Measurements from ENCODE around the gene MFSD1. TPM values are rescaled to one million over a fixed set of nuclear protein-coding genes. Genes with fewer than 3 reads are reported as not detected.

MFSD1 gene
- total RNA-seq, 4 donors from 2014 or later, result 86.6 to 136 (median 96.2) TPM

GRCh38 chr3:158810823-158811724 lies 9.2 kb downstream of the MFSD1 start:
- Histone ChIP-seq H3K36me3 (peaks cover 16 to 50% of the 10 kb centered on the region in 2 donors), H3K4me3 (replicated peaks in 1 of 3) (no peak overlapping the region), H3K4me1 (no peaks in the 10 kb centered on the region), H3K27ac (no peak overlapping the region), H3K9me3 (no peaks in the 10 kb centered on the region), H3K27me3 (no peaks in the 10 kb centered on the region)
- intact Hi-C loops (cut with DNase I), result no loop called here
- TF ChIP-seq, protein P1, sequence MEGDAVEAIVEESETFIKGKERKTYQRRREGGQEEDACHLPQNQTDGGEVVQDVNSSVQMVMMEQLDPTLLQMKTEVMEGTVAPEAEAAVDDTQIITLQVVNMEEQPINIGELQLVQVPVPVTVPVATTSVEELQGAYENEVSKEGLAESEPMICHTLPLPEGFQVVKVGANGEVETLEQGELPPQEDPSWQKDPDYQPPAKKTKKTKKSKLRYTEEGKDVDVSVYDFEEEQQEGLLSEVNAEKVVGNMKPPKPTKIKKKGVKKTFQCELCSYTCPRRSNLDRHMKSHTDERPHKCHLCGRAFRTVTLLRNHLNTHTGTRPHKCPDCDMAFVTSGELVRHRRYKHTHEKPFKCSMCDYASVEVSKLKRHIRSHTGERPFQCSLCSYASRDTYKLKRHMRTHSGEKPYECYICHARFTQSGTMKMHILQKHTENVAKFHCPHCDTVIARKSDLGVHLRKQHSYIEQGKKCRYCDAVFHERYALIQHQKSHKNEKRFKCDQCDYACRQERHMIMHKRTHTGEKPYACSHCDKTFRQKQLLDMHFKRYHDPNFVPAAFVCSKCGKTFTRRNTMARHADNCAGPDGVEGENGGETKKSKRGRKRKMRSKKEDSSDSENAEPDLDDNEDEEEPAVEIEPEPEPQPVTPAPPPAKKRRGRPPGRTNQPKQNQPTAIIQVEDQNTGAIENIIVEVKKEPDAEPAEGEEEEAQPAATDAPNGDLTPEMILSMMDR (IDR thresholded peaks at IDR 0.05), result no peak
- no peak for TF ChIP-seq POLR2A (IDR thresholded peaks at IDR 0.05)
- DNase-seq, result no peak
- 81 to 83% methylated on average over 8 of the region's 8 CpGs for WGBS, 2 donors

- intact Hi-C loops (cut with DNase I), result no loop called here
- Histone ChIP-seq H3K4me1 (no peaks in the 10 kb centered on the region), H3K27ac (no peak overlapping the region), H3K4me3 (replicated peaks in 1 of 3) (no peak overlapping the region), H3K36me3 (peaks cover 41 to 45% of the 10 kb centered on the region in 2 donors), H3K27me3 (no peaks in the 10 kb centered on the region), H3K9me3 (no peaks in the 10 kb centered on the region)
- 83 to 88% methylated on average over 3 of the region's 3 CpGs for WGBS, 2 donors
- TF ChIP-seq, protein P1 (IDR thresholded peaks at IDR 0.05), result no peak
- TF ChIP-seq POLR2A (IDR thresholded peaks at IDR 0.05), result no peak
- no peak for DNase-seq
Observed at GRCh38 chr3:158819282-158819681, 17.4 kb downstream of the MFSD1 start.

DNA sequence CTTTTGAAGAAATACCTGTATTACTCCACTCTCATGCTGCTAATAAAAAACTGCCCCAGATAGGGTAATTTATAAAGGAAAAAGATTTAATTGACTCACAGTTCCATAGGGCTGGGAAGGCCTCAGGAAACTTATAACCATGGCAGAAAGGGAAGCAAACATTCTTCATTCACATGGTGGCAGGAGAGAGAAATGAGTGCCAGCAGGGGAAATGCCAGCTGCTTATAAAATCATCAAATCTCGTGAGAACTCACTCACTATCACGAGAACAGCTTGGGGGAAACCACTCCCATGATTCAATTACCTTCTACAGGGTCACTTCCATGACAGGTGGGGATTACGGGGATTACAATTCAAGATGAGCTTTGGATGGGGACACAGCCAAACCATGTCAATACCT lies 18.7 kb downstream of the MFSD1 start:
- H3K36me3 ChIP-seq, result peaks cover 39 to 51% of the 10 kb centered on the region in 2 donors
- DNase-seq, result no peak
- intact Hi-C loops (cut with DNase I), result no loop called here

GRCh38 chr3:158821847-158822246 lies 20.0 kb downstream of the MFSD1 start:
- Histone ChIP-seq H3K4me3 (replicated peaks in 1 of 3) (no peak overlapping the region), H3K4me1 (no peaks in the 10 kb centered on the region), H3K36me3 (peaks cover 42 to 56% of the 10 kb centered on the region in 2 donors), H3K27me3 (no peaks in the 10 kb centered on the region), H3K9me3 (no peaks in the 10 kb centered on the region), H3K27ac (no peak overlapping the region)
- WGBS, 2 donors, result 95% methylated on average over 5 of the region's 5 CpGs
- TF ChIP-seq, protein P1 (IDR thresholded peaks at IDR 0.05), result no peak
- TF ChIP-seq POLR2A (IDR thresholded peaks at IDR 0.05), result no peak
- intact Hi-C loops (cut with DNase I), result no loop called here
- no peak for DNase-seq

More for the DNA sequence above, 18.7 kb downstream of the MFSD1 start:
- TF ChIP-seq, protein P1 (IDR thresholded peaks at IDR 0.05), result no peak
- no peak for TF ChIP-seq POLR2A (IDR thresholded peaks at IDR 0.05)
- H3K27ac ChIP-seq, result no peak overlapping the region
- H3K27me3 ChIP-seq, result no peaks in the 10 kb centered on the region
- no peaks in the 10 kb centered on the region for H3K4me1 ChIP-seq
- H3K4me3 ChIP-seq (replicated peaks in 1 of 3), result no peak overlapping the region
- no peaks in the 10 kb centered on the region for H3K9me3 ChIP-seq
- WGBS, 2 donors, result 84 to 86% methylated on average over 3 of the region's 3 CpGs

DNA sequence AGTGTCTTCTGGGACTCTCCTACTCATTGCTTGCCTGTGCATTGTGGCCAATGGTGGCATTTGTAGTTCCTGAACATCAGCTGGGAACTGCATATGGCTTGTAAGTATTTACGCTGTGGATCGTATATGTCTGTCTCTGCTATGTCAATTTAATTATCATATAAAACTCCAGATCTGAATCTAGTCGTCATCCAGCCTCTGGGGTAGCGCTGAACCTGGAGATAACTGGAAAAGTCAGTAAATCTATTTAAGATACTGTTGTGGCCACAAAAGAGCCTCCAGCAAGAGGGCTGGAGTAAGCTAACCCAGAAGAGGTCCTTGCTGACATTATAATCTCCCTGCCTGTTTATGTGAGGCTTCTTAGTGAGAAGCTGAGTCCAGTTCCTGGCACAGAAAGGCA lies 21.6 kb downstream of the MFSD1 start:
- intact Hi-C loops (cut with DNase I), result no loop called here
- WGBS, 2 donors, result 98 to 99% methylated on average over 4 of the region's 4 CpGs
- TF ChIP-seq, protein P1 (IDR thresholded peaks at IDR 0.05), result no peak
- no peak for TF ChIP-seq POLR2A (IDR thresholded peaks at IDR 0.05)
- Histone ChIP-seq H3K4me3 (replicated peaks in 1 of 3) (no peak overlapping the region), H3K4me1 (no peaks in the 10 kb centered on the region), H3K27ac (no peak overlapping the region), H3K9me3 (no peaks in the 10 kb centered on the region), H3K36me3 (peaks cover 42 to 52% of the 10 kb centered on the region in 2 donors), H3K27me3 (no peaks in the 10 kb centered on the region)
- DNase-seq, result no peak

Data from thyroid gland (tissue), 4 donors.